SK-N-SH (cell line): ENCODE measurements around the gene UGT1A4. TPM values are rescaled to one million over a fixed set of nuclear protein-coding genes. Genes with fewer than 3 reads are reported as not detected.
A peak's percentile ranks its signal among the peaks of the same experiment; 100 is the strongest.

ENCODE experiments used
- CTCF ChIA-PET: fragments of 300-600, 350-600 bp; formaldehyde crosslinking; extraction: SDS; loops from one replicate; lab custom pipeline; 2021; lab: Yijun Ruan, JAX
- POLR2A ChIA-PET: fragments of 350-600 bp; sonication (Branson Sonifier 250); formaldehyde crosslinking; extraction: SDS; loops from one replicate; lab custom pipeline; 2020; ENCODE audit warnings: antibody characterized with exemption, inconsistent platforms; lab: Yijun Ruan, JAX
- DNase-seq: peaks from one replicate; pipeline ENCODE4 v3.0.0; 2012
- H2AFZ ChIP-seq: fragments of 200-600 bp; sonication (generic); 2 replicates; pipeline ENCODE4 v1.8.1; 2016; ENCODE audit warnings: antibody characterized with exemption, mild to moderate bottlenecking, low read depth
- H3F3A ChIP-seq: fragments of 200-600 bp; sonication (generic); replicated peaks from 2 replicates; pipeline ENCODE3; 2016; ENCODE audit warnings: antibody characterized with exemption, mild to moderate bottlenecking; ENCODE audit not compliant: insufficient read depth
- H3K27ac ChIP-seq, 2 experiments: fragments of 200-500 bp in 1 of 2; fragments of 200-600 bp in 1 of 2; sonication (Bioruptor generic) in 1 of 2; sonication (generic), shearing (Covaris generic) in 1 of 2; 2 replicates each; pipeline versions ENCODE4 v1.5.1 to v1.6.1; 2014 to 2016; ENCODE audit warnings: low read depth in 2 of 2, inconsistent platforms in 1 of 2, low read length in 1 of 2, mild to moderate bottlenecking in 1 of 2, mixed read lengths in 1 of 2
- H3K27me3 ChIP-seq: fragments of 200-600 bp; sonication (generic), shearing (Covaris generic); 2 replicates; pipeline ENCODE4 v1.6.1; 2016; ENCODE audit warnings: mixed run types; ENCODE audit not compliant: insufficient read depth
- H3K36me3 ChIP-seq, 2 experiments: fragments of 200-500 bp in 1 of 2; fragments of 200-600 bp in 1 of 2; sonication (Bioruptor generic) in 1 of 2; sonication (generic) in 1 of 2; replicated peaks in 1 of 2; 2 replicates each; pipeline versions ENCODE3 to v1.5.1; 2014 to 2016; ENCODE audit warnings: low read length in 1 of 2, mild to moderate bottlenecking in 1 of 2; ENCODE audit not compliant: insufficient read depth in 2 of 2, control insufficient read depth in 1 of 2
- H3K4me1 ChIP-seq, 2 experiments: fragments of 200-500 bp in 1 of 2; fragments of 200-600 bp in 1 of 2; sonication (Bioruptor generic) in 1 of 2; sonication (generic), shearing (Covaris generic) in 1 of 2; 2 replicates each; pipeline versions ENCODE4 v1.5.1 to v1.6.1; 2014 to 2016; ENCODE audit warnings: low read depth in 1 of 2, low read length in 1 of 2, mixed run types in 1 of 2; ENCODE audit not compliant: insufficient read depth in 2 of 2, control insufficient read depth in 1 of 2
- H3K4me2 ChIP-seq: fragments of 200-600 bp; sonication (generic), shearing (Covaris generic); 2 replicates; pipeline ENCODE4 v1.6.1; 2017; ENCODE audit warnings: mixed run types
- H3K4me3 ChIP-seq, 2 experiments: fragments of 200-500 bp in 1 of 2; fragments of 200-600 bp in 1 of 2; sonication (Bioruptor generic) in 1 of 2; sonication (generic), shearing (Covaris generic) in 1 of 2; 2 replicates each; pipeline versions ENCODE4 v1.5.1 to v1.8.1; 2014 to 2016; ENCODE audit warnings: low read depth in 2 of 2, inconsistent platforms in 1 of 2, low read length in 1 of 2, mild to moderate bottlenecking in 1 of 2, mixed read lengths in 1 of 2, moderate library complexity in 1 of 2
- H3K79me2 ChIP-seq: fragments of 200-600 bp; sonication (generic); 2 replicates; pipeline ENCODE4 v1.8.1; 2017; ENCODE audit warnings: mild to moderate bottlenecking; ENCODE audit not compliant: insufficient read depth
- H3K9ac ChIP-seq: fragments of 200-600 bp; sonication (generic); 2 replicates; pipeline ENCODE4 v1.6.1; 2017; ENCODE audit warnings: mixed run types
- H3K9me2 ChIP-seq: fragments of 200-600 bp; sonication (generic); 2 replicates; pipeline ENCODE4 v1.6.1; 2017; ENCODE audit warnings: mixed run types
- H3K9me3 ChIP-seq: fragments of 200-600 bp; sonication (generic); 2 replicates; pipeline ENCODE4 v1.6.1; 2017; ENCODE audit warnings: mixed run types, mild to moderate bottlenecking, moderate library complexity
- H4K20me1 ChIP-seq: fragments of 200-600 bp; sonication (generic); 2 replicates; pipeline ENCODE4 v1.6.1; 2017; ENCODE audit warnings: mild to moderate bottlenecking, mixed run types; ENCODE audit not compliant: insufficient read depth
- EZH2phosphoT487 ChIP-seq: fragments of 200-600 bp; sonication (generic); IDR thresholded peaks from 2 replicates; pipeline ENCODE4 v1.6.1; 2017; ENCODE audit warnings: low read depth, mixed run types, mild to moderate bottlenecking, antibody characterized with exemption, moderate library complexity, borderline replicate concordance
- FOSL2 ChIP-seq: IDR thresholded peaks from 2 replicates; pipeline ENCODE4 v1.4.0; 2012; ENCODE audit warnings: low read depth, mild to moderate bottlenecking, moderate library complexity, borderline replicate concordance
- GABPA ChIP-seq: IDR thresholded peaks from 2 replicates; pipeline ENCODE4 v1.4.0; 2012; ENCODE audit warnings: low read depth, mild to moderate bottlenecking
- RAD21 ChIP-seq: IDR thresholded peaks from 2 replicates; pipeline ENCODE4 v1.6.1; 2012; ENCODE audit warnings: mild to moderate bottlenecking, low read length
- REST ChIP-seq: IDR thresholded peaks from 2 replicates; pipeline ENCODE4 v1.6.1; 2012; ENCODE audit warnings: mild to moderate bottlenecking, low read depth, low read length, moderate library complexity
- SMC3 ChIP-seq: IDR thresholded peaks from 2 replicates; pipeline ENCODE4 v1.6.1; 2012; ENCODE audit warnings: low read depth, low read length, improper control_type of control experiment
- WGBS: methylation state at CpG from one replicate; pipeline ENCODE4 v1.1.6; 2017; ENCODE audit warnings: low lambda C conversion rate; 5-methylcytosine and 5-hydroxymethylcytosine counted together
- polyA plus RNA-seq, 3 experiments: library from polyadenylated mRNA; depleted of rRNA; stranded (reverse); fragments of >200 nt; gene quantifications; 2 replicates each; pipeline ENCODE4 v1.2.3, GENCODE V29; 2012
- TF ChIP-seq, protein P1 (sequence below): fragments of 200-600 bp; sonication (generic); IDR thresholded peaks from 2 replicates; pipeline ENCODE4 v1.6.1; 2017; ENCODE audit warnings: antibody characterized with exemption, mild to moderate bottlenecking, moderate library complexity
- TF ChIP-seq, protein P2 (sequence below): IDR thresholded peaks from 2 replicates; pipeline ENCODE4 v1.4.0; 2012; ENCODE audit warnings: low read depth, borderline replicate concordance

UGT1A4 gene
- polyA plus RNA-seq, 1 of the 3 experiments (the other 2 are of a cell fraction): not detected

DNA sequence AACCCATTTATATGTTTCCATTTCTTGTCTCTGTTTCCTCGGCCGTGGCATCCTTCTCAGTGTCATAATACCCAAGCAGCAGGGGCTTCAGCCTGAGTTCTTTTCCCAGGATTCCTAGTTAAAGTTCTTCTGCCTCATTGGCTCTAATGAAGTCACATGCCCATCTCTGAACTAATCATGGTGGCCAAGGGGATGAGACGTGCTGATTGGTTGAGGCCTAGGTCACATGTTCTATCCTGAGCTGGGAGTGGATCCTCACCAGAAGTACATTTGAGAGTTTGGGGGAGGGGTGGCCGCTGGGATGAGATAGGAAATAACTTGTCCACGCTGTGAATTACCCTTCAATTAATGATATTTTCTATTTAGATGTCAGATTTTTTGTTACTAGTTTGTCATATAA is 9.6 kb upstream of the UGT1A4 start:
- CTCF ChIA-PET: no interaction called here

DNA sequence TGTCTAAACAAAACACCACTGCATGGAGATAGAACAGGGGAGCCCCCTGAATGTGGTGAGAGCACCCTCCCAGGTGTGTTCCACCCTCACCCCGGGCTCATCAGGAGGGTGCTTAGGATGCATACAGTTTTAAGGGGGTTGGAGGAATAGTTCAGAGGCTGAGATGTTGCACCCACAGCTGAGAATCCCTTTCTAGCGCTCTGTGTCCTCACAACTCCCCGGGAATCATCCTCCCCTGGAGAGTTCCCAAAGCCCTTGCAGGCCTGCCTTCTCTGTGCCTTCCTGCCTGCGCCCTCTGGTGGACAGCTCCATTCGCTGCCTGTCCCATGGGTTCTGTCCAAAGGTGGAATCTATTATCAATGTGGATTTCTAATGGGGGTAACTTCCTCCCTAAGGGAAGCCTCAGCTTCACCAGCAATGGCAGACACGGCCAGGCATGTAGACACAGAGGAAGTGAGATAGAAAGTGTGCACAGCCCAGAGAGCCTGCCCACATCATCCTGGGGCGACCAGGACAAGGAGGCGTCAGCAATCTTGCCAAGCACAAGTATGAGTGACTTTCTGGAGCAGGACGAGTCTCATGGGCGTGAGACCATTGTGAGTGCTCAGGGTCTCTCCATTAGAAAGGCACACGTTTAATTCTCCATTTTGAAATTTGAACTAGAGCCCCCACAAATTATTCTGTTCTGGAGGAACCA is 7.1 kb upstream of the UGT1A4 start:
- no peak overlapping the region for H3K27ac ChIP-seq
- no peaks in the 10 kb centered on the region for H4K20me1 ChIP-seq
- no peaks in the 10 kb centered on the region for H3K9me3 ChIP-seq
- H3K4me1 ChIP-seq: peaks cover 0 to 13% of the 10 kb centered on the region in 2 experiments; a peak in 2 of 4 replicates
- TF ChIP-seq SMC3 (peak; percentile 80), GABPA (no peak), EZH2phosphoT487 (no peak), RAD21 (peak; percentile 82), REST (peak; percentile 60; the same call in 1 of the 2 replicates)
- TF ChIP-seq, protein P1, sequence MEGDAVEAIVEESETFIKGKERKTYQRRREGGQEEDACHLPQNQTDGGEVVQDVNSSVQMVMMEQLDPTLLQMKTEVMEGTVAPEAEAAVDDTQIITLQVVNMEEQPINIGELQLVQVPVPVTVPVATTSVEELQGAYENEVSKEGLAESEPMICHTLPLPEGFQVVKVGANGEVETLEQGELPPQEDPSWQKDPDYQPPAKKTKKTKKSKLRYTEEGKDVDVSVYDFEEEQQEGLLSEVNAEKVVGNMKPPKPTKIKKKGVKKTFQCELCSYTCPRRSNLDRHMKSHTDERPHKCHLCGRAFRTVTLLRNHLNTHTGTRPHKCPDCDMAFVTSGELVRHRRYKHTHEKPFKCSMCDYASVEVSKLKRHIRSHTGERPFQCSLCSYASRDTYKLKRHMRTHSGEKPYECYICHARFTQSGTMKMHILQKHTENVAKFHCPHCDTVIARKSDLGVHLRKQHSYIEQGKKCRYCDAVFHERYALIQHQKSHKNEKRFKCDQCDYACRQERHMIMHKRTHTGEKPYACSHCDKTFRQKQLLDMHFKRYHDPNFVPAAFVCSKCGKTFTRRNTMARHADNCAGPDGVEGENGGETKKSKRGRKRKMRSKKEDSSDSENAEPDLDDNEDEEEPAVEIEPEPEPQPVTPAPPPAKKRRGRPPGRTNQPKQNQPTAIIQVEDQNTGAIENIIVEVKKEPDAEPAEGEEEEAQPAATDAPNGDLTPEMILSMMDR: peak; percentile 89
- H3K4me2 ChIP-seq: no peak overlapping the region
- no peaks in the 10 kb centered on the region for H3K27me3 ChIP-seq
- H3F3A ChIP-seq: peaks cover 2% of the 10 kb centered on the region
- H3K9me2 ChIP-seq: no peaks in the 10 kb centered on the region
- H2AFZ ChIP-seq: no peak overlapping the region
- no peaks in the 10 kb centered on the region for H3K79me2 ChIP-seq
- ChIA-PET CTCF (interaction anchor here (0.5 to 2.4 kb wide), 23 partner anchors 10 to 826 kb away, joined by 3 to 12 read pairs (median 3); partner anchors contain the start of genes UGT1A3 and USP40), POLR2A (no interaction called here)
- peak; percentile 67 for DNase-seq
- H3K36me3 ChIP-seq: no peaks in the 10 kb centered on the region
- H3K4me3 ChIP-seq: peak overlapping the region in 1 of 2 experiments; percentile 1; a peak in 1 of 4 replicates
- WGBS: 4% methylated on average over 5 of the region's 11 CpGs
- no peak overlapping the region for H3K9ac ChIP-seq

More for the DNA sequence above, 9.6 kb upstream of the UGT1A4 start:
- no peaks in the 10 kb centered on the region for H3K79me2 ChIP-seq
- H4K20me1 ChIP-seq: no peaks in the 10 kb centered on the region
- H3K4me1 ChIP-seq: peaks cover 0 to 18% of the 10 kb centered on the region in 2 experiments; a peak in 2 of 4 replicates
- peaks cover 2% of the 10 kb centered on the region for H3F3A ChIP-seq
- no peak overlapping the region for H3K9ac ChIP-seq
- no peaks in the 10 kb centered on the region for H3K9me3 ChIP-seq
- TF ChIP-seq, protein P2, sequence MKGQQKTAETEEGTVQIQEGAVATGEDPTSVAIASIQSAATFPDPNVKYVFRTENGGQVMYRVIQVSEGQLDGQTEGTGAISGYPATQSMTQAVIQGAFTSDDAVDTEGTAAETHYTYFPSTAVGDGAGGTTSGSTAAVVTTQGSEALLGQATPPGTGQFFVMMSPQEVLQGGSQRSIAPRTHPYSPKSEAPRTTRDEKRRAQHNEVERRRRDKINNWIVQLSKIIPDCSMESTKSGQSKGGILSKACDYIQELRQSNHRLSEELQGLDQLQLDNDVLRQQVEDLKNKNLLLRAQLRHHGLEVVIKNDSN: peak; percentile 34; the same call in 1 of the 2 replicates
- no peak for TF ChIP-seq FOSL2
- no peaks in the 10 kb centered on the region for H3K9me2 ChIP-seq
- WGBS: 75% methylated on average over 5 of the region's 5 CpGs
- POLR2A ChIA-PET: no interaction called here
- no peak overlapping the region; the same call in 1 of the 2 replicates for H2AFZ ChIP-seq
- H3K27me3 ChIP-seq: no peaks in the 10 kb centered on the region
- no peak overlapping the region for H3K4me2 ChIP-seq
- H3K4me3 ChIP-seq: no peak overlapping the region
- no peak for DNase-seq
- no peaks in the 10 kb centered on the region for H3K36me3 ChIP-seq
- no peak overlapping the region for H3K27ac ChIP-seq
